ENCODE data around the gene ABCF2. TPM values are rescaled to one million over a fixed set of nuclear protein-coding genes. Genes with fewer than 3 reads are reported as not detected.

ABCF2 gene
- total RNA-seq, 4 donors from 2014 or later = 10.0 to 30.8 (median 27.8) TPM

DNA sequence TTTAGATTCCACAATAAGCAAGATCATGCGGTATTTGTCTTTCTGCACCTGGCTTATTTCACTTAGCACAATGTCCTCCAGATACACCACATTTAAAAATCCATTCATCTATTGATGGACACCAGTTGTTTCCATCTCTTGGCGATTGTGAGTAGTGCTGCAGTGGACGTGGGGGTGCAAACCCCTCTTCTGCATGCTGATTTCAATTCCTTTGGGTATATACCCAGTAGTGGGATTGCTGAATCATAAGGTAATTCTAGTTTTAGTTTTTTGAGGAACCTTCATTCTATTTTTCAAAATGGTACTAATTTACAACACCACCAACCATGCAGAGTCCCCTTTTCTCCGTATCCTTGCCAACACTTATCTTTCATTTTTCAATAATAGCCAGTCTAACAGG is 38.0 kb downstream of the ABCF2 start:
- H3K27me3 ChIP-seq = no peaks in the 10 kb centered on the region
- H3K4me3 ChIP-seq = no peak overlapping the region
- no peak for DNase-seq
- no peaks in the 10 kb centered on the region for H3K4me1 ChIP-seq
- no peaks in the 10 kb centered on the region for H3K9me3 ChIP-seq
- TF ChIP-seq POLR2AphosphoS5 (IDR thresholded peaks at IDR 0.05) (no peak), POLR2A (IDR thresholded peaks at IDR 0.05) (no peak), EP300 (IDR thresholded peaks at IDR 0.05; ENCODE audit: low read depth) (no peak)
- TF ChIP-seq, protein P1, sequence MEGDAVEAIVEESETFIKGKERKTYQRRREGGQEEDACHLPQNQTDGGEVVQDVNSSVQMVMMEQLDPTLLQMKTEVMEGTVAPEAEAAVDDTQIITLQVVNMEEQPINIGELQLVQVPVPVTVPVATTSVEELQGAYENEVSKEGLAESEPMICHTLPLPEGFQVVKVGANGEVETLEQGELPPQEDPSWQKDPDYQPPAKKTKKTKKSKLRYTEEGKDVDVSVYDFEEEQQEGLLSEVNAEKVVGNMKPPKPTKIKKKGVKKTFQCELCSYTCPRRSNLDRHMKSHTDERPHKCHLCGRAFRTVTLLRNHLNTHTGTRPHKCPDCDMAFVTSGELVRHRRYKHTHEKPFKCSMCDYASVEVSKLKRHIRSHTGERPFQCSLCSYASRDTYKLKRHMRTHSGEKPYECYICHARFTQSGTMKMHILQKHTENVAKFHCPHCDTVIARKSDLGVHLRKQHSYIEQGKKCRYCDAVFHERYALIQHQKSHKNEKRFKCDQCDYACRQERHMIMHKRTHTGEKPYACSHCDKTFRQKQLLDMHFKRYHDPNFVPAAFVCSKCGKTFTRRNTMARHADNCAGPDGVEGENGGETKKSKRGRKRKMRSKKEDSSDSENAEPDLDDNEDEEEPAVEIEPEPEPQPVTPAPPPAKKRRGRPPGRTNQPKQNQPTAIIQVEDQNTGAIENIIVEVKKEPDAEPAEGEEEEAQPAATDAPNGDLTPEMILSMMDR (IDR thresholded peaks at IDR 0.05) = no peak
- 77 to 100% methylated on average over 1 to 4 of the region's 4 CpGs for WGBS, 2 donors (ENCODE audit: low coverage in 1 of 2)
- no peak overlapping the region for H3K27ac ChIP-seq
- H3K36me3 ChIP-seq = no peaks in the 10 kb centered on the region
- intact Hi-C loops (cut with DNase I; ENCODE audit: low total_unique reads) (no loop called here), in situ Hi-C loops (cut with MboI; ENCODE audit: low pct_ligation_motif_present in 1 of 4, low pct_unique_long_range_greater_than_20kb in 1 of 4, low sequenced_read_pairs in 3 of 4) (no loop called here)

DNA sequence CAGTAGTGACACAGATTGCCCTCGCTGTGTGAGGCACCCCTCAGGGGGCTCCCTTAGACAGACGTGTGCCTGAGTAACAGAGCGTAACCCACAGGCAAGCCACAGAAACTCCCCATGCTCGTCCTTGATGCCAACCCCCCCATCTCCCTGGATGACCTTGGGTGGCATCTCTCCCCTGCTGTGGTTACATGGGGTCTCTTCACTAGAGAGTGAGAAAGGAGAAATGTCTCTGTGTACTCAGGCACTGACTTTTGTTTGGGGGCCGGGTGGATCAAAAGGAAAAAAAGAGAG is 38.8 kb downstream of the ABCF2 start:
- no peak for DNase-seq
- Histone ChIP-seq H3K36me3 (no peaks in the 10 kb centered on the region), H3K27ac (no peak overlapping the region), H3K27me3 (no peaks in the 10 kb centered on the region), H3K4me3 (no peak overlapping the region), H3K4me1 (no peaks in the 10 kb centered on the region), H3K9me3 (no peaks in the 10 kb centered on the region)
- in situ Hi-C loops (cut with MboI; ENCODE audit: low pct_ligation_motif_present in 1 of 4, low pct_unique_long_range_greater_than_20kb in 1 of 4, low sequenced_read_pairs in 3 of 4) (no loop called here), intact Hi-C loops (cut with DNase I; ENCODE audit: low total_unique reads) (no loop called here)
- TF ChIP-seq EP300 (IDR thresholded peaks at IDR 0.05; ENCODE audit: low read depth) (no peak), POLR2A (IDR thresholded peaks at IDR 0.05) (no peak), POLR2AphosphoS5 (IDR thresholded peaks at IDR 0.05) (no peak)
- TF ChIP-seq, protein P1 (IDR thresholded peaks at IDR 0.05) = no peak
- WGBS, 2 donors (ENCODE audit: low coverage in 1 of 2) = 29 to 61% methylated on average over 1 to 5 of the region's 5 CpGs

DNA sequence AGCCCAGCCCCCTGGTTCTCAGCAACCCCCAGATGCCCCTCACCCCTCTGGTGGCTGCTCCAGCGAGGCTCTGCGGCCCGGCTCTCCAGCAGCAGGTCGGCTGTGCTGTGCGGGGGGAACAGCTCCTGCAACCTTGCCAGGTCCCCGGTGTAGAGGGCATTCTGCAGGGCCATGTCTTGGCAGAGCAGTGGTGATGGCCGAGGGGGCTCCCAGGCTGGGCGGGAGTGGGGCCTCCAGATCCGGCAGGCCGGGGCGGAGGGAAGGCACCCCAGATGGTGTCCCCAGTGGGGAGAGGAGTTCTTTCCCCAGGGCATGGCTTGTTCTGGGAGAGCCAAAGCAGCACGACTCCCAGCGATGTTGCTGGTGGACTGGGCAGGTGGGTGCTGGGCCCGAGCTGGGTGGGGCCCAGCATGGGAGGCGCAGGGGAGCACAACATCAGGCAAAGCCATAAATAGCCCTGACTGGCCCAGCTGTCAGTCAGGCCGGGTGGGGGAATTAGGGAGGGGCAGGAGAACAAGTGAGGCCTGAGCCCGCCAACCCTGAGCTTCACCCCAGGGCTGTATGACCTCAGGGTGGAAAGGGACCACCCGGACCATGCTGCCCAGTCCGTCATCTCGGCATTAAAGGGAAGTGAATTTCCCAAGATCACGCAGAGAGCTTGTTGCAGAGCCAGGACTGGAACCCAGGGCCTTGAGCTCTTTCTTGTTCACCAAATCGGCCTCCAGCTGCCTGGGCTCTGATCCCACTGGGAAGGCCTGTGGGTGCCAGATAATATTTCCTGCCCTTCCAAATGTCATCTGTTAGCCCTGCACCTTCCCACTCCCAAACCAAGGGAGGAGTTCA is 39.4 kb downstream of the ABCF2 start:
- no peak overlapping the region for H3K4me3 ChIP-seq
- intact Hi-C loops (cut with DNase I; ENCODE audit: low total_unique reads) = no loop called here
- 66% methylated on average over 20 of the region's 22 CpGs; no CpG with 5 or more reads in 1 of the 2 donors for WGBS, 2 donors (ENCODE audit: low coverage in 1 of 2)
- H3K4me1 ChIP-seq = no peaks in the 10 kb centered on the region
- DNase-seq = no peak
- TF ChIP-seq POLR2AphosphoS5 (IDR thresholded peaks at IDR 0.05) (no peak), POLR2A (IDR thresholded peaks at IDR 0.05) (no peak), EP300 (IDR thresholded peaks at IDR 0.05; ENCODE audit: low read depth) (no peak)
- TF ChIP-seq, protein P1 (IDR thresholded peaks at IDR 0.05) = no peak
- H3K27me3 ChIP-seq = no peaks in the 10 kb centered on the region
- no peaks in the 10 kb centered on the region for H3K36me3 ChIP-seq
- in situ Hi-C loops (cut with MboI; ENCODE audit: low pct_ligation_motif_present in 1 of 4, low pct_unique_long_range_greater_than_20kb in 1 of 4, low sequenced_read_pairs in 3 of 4) = no loop called here
- H3K27ac ChIP-seq = no peak overlapping the region
- no peaks in the 10 kb centered on the region for H3K9me3 ChIP-seq

DNA sequence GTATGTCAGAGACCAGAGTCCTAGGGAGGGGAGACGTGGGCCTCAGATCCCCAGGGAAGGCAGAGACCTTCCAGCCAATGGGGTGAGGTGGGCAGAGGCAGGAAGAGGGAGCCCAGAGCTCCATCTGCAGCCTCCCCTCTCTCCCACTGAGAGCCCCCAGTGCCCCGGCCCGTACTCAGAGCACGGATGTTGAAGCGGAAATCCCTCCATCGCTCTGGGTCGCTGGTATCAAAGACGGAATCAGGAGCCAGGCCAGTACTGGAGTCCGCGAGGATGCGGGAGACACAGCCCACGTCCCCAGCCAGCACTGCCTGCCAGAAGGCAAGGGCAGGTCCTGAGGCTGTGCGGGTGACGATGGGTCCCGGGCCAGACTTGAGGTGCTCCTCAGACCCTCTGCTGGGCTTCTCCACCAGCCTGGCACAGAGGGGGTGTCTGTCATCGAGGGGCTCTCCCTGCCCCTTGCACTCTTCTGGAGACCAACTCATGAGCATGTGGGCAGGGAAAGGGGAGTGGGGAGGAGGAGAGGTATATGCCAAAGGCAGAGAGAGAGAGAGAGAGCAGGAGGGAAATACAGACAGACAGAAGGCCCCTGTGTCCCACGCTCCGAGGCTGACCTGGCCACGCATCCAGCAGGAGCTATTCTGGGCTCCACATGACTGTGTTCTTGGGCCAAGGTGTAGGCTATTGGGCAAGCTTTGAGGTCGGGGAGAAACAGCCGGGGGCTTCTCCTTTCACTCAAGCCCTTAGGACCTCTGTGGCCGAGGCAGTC is 40.2 kb downstream of the ABCF2 start, which contains the start of gene ASB10:
ASB10 (minus strand) TSS at position 611 of the 769 bp plus-strand sequence; CDS start at position 491, 120 bp downstream.
- H3K9me3 ChIP-seq = no peaks in the 10 kb centered on the region
- WGBS, 2 donors (ENCODE audit: low coverage in 1 of 2) = 84% methylated on average over 22 of the region's 22 CpGs; no CpG with 5 or more reads in 1 of the 2 donors
- TF ChIP-seq EP300 (IDR thresholded peaks at IDR 0.05; ENCODE audit: low read depth) (no peak), POLR2A (IDR thresholded peaks at IDR 0.05) (no peak), POLR2AphosphoS5 (IDR thresholded peaks at IDR 0.05) (no peak)
- TF ChIP-seq, protein P1 (IDR thresholded peaks at IDR 0.05) = no peak
- no peak within 1 kb of the TSS for H3K4me3 ChIP-seq
- H3K36me3 ChIP-seq = no peaks in the 10 kb centered on the region
- no peaks in the 10 kb centered on the region for H3K4me1 ChIP-seq
- DNase-seq = no peak
- in situ Hi-C loops (cut with MboI; ENCODE audit: low pct_ligation_motif_present in 1 of 4, low pct_unique_long_range_greater_than_20kb in 1 of 4, low sequenced_read_pairs in 3 of 4) = no loop called here
- no peak within 1 kb of the TSS for H3K27ac ChIP-seq
- H3K27me3 ChIP-seq = no peaks in the 10 kb centered on the region
- intact Hi-C loops (cut with DNase I; ENCODE audit: low total_unique reads) = no loop called here
